ENCODE data around the gene RHBDL3. TPM values are rescaled to one million over a fixed set of nuclear protein-coding genes. Genes with fewer than 3 reads are reported as not detected.

The RHBDL3 gene, protein sequence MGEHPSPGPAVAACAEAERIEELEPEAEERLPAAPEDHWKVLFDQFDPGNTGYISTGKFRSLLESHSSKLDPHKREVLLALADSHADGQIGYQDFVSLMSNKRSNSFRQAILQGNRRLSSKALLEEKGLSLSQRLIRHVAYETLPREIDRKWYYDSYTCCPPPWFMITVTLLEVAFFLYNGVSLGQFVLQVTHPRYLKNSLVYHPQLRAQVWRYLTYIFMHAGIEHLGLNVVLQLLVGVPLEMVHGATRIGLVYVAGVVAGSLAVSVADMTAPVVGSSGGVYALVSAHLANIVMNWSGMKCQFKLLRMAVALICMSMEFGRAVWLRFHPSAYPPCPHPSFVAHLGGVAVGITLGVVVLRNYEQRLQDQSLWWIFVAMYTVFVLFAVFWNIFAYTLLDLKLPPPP
- total RNA-seq: under 1 TPM in 1 of 2 experiments, not detected in 1; 0.06 TPM

DNA sequence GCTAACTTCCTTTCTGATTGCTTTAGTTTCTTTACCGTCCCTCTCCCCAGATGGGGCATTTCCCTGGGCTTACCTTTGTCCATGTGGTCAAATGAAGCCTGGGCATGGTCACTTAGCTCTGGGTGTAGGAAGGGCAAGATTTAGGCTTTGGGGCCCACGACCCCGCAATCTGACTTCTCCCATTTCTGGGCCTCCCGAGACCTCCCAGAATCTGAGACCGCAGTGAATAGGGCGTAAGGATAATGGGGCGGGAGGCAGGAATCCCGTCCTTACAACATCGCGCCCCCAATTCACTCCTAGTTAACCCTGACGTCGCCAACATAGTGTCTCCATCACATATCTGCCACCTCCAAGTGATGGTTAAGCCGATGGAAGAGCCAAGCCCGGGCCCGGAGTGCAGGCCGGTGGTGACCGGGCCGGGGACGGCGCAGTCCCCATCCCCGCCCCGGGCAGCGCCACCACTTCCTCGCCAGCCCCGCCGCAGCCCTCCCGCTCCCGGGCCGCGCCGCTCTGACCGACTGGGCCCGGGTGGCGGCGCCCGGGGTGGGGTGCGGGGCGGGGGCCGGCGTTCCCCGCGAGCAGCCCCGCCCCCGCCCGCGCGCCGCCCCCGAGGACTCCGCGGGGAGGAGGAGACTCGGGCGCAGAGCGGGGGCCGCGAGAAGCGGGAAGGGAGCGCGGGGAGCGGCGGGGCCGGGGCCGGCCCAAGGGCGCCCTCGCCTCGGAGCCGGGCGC is at the start of gene RHBDL3:
Gene RHBDL3, plus strand, starts transcription at position 641 of the 732 bp plus-strand sequence. CDS start 358 bp downstream, outside the sequence.
- H3K27me3 Mint-ChIP-seq: peaks cover 76% of the 10 kb centered on the region
- H3K9me3 Mint-ChIP-seq: no peaks in the 10 kb centered on the region
- no peaks in the 10 kb centered on the region for H3K36me3 Mint-ChIP-seq
- peaks cover 9% of the 10 kb centered on the region for H3K4me1 Mint-ChIP-seq
- peak; percentile 41 for DNase-seq
- H3K27ac Mint-ChIP-seq: no peak within 1 kb of the TSS
- H3K4me3 Mint-ChIP-seq: peak within 1 kb of the TSS; percentile 65

DNA sequence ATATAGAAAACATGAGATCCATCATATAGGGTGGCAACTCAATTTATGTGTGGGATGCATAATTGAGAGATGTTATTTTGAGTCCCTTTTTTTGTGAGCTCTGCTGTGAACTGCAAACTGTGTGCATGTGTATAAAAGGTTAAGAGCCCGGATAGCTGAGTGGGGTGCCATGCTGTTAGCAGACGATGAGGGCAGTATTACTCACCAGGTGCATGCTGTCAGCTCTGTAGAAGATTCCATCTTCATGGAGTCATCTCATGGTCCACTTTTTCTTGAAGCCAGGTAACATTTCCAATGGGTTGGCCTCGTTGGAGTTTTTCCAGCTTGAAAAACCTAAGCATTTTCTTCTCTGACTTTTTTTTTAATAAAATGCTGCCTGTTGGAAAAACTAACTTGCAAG is 43.0 kb upstream of the RHBDL3 start:
- no peak overlapping the region for H3K4me3 Mint-ChIP-seq
- H3K4me1 Mint-ChIP-seq: peaks cover 54% of the 10 kb centered on the region
- no peaks in the 10 kb centered on the region for H3K9me3 Mint-ChIP-seq
- DNase-seq: no peak
- H3K36me3 Mint-ChIP-seq: peaks cover 13% of the 10 kb centered on the region
- H3K27ac Mint-ChIP-seq: peak overlapping the region; percentile 52
- H3K27me3 Mint-ChIP-seq: no peaks in the 10 kb centered on the region

DNA sequence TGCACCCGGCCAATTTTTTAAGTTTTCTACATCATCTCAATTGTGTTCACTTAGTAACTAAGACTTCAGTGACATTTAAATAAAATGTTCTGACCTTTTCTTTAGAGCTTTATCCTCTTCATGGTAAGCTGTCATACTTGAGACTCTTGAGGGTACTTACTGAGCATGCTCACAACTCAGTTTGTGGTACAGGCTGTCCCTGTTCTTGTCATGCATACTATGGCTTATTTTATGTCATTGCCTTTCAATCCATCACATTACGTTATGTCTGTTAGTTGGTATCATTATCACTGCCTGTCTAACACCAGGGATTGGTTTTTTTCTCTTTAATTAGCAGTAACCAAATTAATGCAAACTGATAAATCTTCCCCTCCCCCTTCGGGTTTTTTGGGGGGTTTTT is 41.9 kb upstream of the RHBDL3 start:
- H3K27me3 Mint-ChIP-seq: no peaks in the 10 kb centered on the region
- peaks cover 50% of the 10 kb centered on the region for H3K4me1 Mint-ChIP-seq
- no peak overlapping the region for H3K4me3 Mint-ChIP-seq
- H3K9me3 Mint-ChIP-seq: no peaks in the 10 kb centered on the region
- no peak for DNase-seq
- H3K36me3 Mint-ChIP-seq: peaks cover 12% of the 10 kb centered on the region
- H3K27ac Mint-ChIP-seq: peak overlapping the region; percentile 52

DNA sequence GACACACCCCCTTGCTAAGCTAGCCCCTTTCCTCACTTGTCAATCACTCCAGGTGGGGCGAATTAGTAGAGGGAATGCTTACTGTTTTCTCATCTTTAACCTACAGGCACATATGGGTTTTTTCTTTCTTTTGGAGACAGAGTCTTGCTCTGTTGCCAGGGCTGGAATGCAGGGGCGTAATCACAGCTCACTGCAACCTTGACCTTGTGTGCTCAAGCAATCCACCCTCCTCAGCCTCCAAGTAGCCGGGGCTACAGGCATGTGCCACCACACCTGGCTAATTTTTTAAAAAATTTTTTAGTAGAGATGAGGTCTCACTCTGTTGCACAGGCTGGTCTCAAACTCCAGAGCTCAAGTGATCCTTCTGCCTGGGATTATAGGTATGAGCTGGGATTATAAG is 38.7 kb upstream of the RHBDL3 start:
- H3K27me3 Mint-ChIP-seq: no peaks in the 10 kb centered on the region
- H3K9me3 Mint-ChIP-seq: no peaks in the 10 kb centered on the region
- H3K27ac Mint-ChIP-seq: no peak overlapping the region
- H3K4me3 Mint-ChIP-seq: no peak overlapping the region
- peaks cover 24% of the 10 kb centered on the region for H3K4me1 Mint-ChIP-seq
- H3K36me3 Mint-ChIP-seq: peaks cover 10% of the 10 kb centered on the region
- no peak for DNase-seq

DNA sequence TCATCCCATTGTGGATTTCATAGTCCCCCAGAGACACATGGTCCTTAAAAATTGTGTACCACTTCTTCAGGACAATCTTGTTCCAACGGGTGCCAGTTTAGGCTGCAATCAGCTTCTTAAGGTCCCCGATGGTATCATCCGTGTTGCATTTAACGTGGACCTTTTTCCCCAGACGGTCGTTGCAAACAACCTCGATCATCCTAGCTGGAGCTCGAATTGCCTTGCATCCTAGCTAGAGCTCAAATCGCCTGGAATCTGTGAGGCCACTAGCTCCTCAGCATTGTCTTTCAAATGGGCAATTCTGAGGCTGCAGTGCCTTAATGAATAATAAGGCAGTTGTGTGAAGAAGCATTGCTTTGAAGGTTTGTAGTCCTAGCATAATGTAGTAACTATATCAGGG is 37.7 kb upstream of the RHBDL3 start:
- Mint-ChIP-seq H3K4me3 (no peak overlapping the region), H3K27me3 (no peaks in the 10 kb centered on the region), H3K4me1 (peaks cover 21% of the 10 kb centered on the region), H3K36me3 (peaks cover 10% of the 10 kb centered on the region), H3K9me3 (no peaks in the 10 kb centered on the region), H3K27ac (no peak overlapping the region)
- no peak for DNase-seq

DNA sequence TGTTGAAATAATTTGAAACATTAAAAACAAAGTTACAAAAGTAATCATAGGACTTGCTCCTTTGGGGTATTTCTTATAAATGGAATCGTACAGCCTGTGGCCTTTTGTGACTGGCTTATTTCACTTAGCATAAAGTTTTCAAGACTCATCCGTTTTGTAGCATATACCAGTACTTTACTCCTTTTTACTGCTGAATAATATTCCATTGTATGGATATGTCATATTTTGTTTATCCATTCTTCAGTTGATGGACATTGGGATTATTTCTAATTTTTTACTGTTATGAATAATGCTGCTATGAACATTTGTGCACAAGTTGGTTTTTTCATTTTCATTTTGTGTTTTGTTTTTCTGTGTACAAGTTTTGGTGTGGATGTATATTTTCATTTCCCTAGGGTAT is 30.0 kb upstream of the RHBDL3 start:
- no peak for DNase-seq
- H3K36me3 Mint-ChIP-seq: no peaks in the 10 kb centered on the region
- H3K27me3 Mint-ChIP-seq: no peaks in the 10 kb centered on the region
- H3K9me3 Mint-ChIP-seq: no peaks in the 10 kb centered on the region
- no peak overlapping the region for H3K4me3 Mint-ChIP-seq
- H3K27ac Mint-ChIP-seq: no peak overlapping the region
- peaks cover 11% of the 10 kb centered on the region for H3K4me1 Mint-ChIP-seq

DNA sequence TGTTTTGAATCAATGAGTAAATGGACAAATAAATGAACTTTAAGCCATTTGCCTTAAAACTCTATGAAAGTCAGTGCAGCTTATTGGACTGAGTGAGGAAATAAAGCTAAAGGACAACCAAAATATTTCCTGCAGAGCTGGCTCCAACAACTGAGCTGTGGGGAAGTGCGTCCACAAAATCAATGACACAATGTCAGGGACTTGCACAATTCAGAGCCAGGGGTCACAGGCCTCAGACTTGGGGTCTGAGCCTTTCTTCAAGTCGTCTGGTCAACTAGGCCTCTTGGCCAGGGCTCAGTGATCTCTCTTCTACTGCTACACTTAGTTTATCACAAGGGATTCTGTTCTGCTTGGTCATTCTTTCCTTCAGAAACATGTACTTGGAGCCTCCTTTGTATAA is 26.2 kb upstream of the RHBDL3 start:
- no peak overlapping the region for H3K27ac Mint-ChIP-seq
- H3K36me3 Mint-ChIP-seq: no peaks in the 10 kb centered on the region
- H3K4me1 Mint-ChIP-seq: no peaks in the 10 kb centered on the region
- DNase-seq: no peak
- H3K9me3 Mint-ChIP-seq: no peaks in the 10 kb centered on the region
- H3K4me3 Mint-ChIP-seq: no peak overlapping the region
- no peaks in the 10 kb centered on the region for H3K27me3 Mint-ChIP-seq

DNA sequence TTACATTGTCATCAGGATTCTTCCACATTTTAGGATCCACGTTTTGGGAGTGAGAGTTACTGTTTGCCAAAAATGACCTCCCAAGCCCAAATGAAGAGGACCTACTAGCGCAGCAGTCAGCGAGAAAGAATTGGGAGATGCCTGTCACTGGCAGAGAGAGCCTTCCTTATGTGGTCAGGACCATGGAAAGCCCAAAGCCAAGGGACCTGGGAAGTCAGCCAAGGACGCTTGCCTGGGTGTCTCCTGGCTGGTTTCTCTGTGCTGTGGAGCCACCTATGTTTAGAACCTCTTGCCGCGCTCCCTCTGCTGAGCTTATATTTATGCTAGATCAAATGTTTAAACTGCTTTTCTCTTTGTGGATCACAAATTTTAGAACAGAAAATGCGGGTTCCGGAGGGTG is 24.9 kb upstream of the RHBDL3 start:
- H3K27me3 Mint-ChIP-seq: no peaks in the 10 kb centered on the region
- no peak overlapping the region for H3K4me3 Mint-ChIP-seq
- H3K27ac Mint-ChIP-seq: no peak overlapping the region
- DNase-seq: no peak
- no peaks in the 10 kb centered on the region for H3K4me1 Mint-ChIP-seq
- no peaks in the 10 kb centered on the region for H3K9me3 Mint-ChIP-seq
- H3K36me3 Mint-ChIP-seq: no peaks in the 10 kb centered on the region

DNA sequence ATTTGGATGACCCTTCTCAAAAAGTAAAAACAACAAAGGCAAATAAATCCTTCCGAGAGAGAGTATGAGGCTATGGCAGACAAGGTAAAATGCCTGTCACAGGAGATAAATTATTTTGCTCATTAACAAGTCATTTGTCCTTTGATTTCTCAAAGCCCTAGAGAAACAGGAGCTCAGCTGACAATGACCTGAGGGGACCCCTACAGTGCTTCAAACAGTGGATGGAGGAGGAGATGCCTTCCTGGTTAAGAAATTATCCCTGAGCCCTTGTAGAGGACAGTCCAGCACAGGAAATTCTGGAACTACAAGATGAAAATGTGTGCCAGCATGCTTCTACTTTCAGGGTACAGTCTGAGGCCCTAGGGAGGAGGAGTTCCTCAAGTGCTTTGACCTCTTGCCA is 24.0 kb upstream of the RHBDL3 start:
- H3K27ac Mint-ChIP-seq: no peak overlapping the region

DNA sequence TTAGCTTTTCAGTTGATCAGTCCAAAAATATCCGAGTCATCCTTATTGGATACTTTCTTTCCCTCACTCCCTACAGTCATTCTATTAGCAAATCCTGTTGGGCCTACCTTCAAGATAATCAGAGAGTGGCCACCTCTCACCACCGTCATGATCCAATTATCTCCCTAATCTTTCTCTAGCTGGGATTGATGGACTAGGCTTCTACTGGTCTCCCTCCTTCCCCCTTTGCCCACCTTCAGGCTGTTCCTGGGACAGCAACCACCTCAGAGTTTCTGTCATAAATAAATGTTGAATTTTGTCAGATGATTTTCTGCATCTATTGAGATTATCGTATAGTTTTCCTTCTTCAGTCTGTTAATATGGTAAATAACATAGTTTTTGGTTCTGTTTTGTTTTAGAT is 16.2 kb upstream of the RHBDL3 start:
- no peaks in the 10 kb centered on the region for H3K27me3 Mint-ChIP-seq
- H3K27ac Mint-ChIP-seq: no peak overlapping the region
- H3K36me3 Mint-ChIP-seq: no peaks in the 10 kb centered on the region
- no peak overlapping the region for H3K4me3 Mint-ChIP-seq
- H3K4me1 Mint-ChIP-seq: no peaks in the 10 kb centered on the region
- no peak for DNase-seq
- no peaks in the 10 kb centered on the region for H3K9me3 Mint-ChIP-seq

More for the DNA sequence above, 24.0 kb upstream of the RHBDL3 start:
- no peaks in the 10 kb centered on the region for H3K36me3 Mint-ChIP-seq
- no peaks in the 10 kb centered on the region for H3K9me3 Mint-ChIP-seq
- no peaks in the 10 kb centered on the region for H3K27me3 Mint-ChIP-seq
- H3K4me1 Mint-ChIP-seq: no peaks in the 10 kb centered on the region
- H3K4me3 Mint-ChIP-seq: no peak overlapping the region
- DNase-seq: no peak

DNA sequence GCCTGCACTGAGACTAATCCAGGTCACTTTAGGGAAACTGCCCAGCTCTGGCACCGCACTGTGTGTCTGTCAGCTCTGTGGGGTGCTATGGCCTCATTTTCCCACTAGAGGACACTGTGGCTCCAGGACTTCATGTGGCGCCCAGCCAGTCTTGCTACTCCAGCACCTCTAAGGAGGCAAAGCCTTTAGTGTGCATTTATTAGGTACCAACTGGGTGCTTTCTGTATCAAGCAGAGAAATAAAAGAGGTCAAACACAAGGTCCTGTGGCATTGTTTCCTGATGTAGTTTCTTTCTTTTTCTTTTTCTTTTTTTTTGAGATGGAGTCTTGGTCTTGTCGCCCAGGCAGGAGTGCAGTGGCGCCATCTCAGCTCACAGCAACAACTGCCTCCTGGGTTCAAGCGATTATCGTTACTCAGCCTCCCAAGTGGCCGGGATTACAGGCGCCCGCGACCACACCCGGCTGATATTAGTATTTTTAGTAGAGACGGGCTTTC is 12.5 kb upstream of the RHBDL3 start:
- Mint-ChIP-seq H3K4me3 (no peak overlapping the region), H3K4me1 (no peaks in the 10 kb centered on the region), H3K27me3 (peaks cover 5% of the 10 kb centered on the region), H3K27ac (no peak overlapping the region), H3K36me3 (no peaks in the 10 kb centered on the region), H3K9me3 (no peaks in the 10 kb centered on the region)
- DNase-seq: peak; percentile 70

DNA sequence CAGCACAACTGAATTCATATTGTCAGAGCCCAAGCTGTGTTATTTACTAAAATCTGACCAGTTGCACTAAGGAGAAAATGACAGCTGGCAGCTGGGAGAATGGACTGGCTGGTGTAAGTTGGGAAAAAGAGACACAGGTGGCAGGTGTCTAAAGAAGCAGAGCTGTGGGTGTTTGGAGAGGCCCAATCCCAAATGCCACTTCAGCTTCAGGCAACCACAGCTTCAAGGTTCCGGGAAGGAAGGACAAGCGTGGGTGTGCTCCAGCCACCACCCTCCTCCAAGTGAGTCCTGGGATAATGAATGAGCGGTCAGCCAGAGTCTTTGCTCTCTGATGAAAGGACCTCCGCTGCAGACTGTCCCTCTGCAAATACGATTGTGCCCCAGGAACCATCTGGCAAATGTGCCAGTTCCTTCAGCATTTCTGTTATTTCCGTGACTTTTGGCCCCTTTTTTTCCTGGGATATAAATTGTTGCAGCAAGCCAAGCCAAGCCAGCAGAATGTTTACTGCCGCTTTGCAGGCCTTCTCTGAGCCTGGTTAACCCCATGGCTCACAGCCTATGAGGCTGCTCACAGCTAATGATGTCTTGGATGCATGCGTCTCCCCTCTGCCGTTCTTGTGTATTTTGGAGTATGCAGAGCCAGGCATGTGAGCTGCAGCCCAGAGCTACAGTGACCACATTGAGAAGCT is 9.5 kb upstream of the RHBDL3 start:
- Mint-ChIP-seq H3K36me3 (no peaks in the 10 kb centered on the region), H3K9me3 (no peaks in the 10 kb centered on the region), H3K27ac (no peak overlapping the region), H3K4me3 (no peak overlapping the region), H3K4me1 (no peaks in the 10 kb centered on the region), H3K27me3 (peaks cover 20% of the 10 kb centered on the region)
- no peak for DNase-seq

DNA sequence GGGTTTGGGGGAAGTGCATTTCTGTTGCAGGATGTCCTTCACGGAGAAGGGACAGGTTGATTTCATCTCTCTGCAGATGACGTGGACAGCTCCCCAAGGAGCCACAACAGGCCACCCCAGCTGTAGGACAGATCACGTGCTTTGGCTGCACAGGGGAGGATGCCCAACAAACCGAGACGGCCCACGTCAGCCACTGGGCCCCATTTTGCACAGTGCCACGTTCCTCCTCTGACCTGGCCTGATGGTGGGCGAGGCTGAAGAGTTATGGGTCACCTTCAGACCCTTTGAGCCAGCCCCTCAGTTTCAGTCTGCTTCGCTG is 9.0 kb upstream of the RHBDL3 start:
- Mint-ChIP-seq H3K9me3 (no peaks in the 10 kb centered on the region), H3K27ac (no peak overlapping the region), H3K36me3 (no peaks in the 10 kb centered on the region)

DNA sequence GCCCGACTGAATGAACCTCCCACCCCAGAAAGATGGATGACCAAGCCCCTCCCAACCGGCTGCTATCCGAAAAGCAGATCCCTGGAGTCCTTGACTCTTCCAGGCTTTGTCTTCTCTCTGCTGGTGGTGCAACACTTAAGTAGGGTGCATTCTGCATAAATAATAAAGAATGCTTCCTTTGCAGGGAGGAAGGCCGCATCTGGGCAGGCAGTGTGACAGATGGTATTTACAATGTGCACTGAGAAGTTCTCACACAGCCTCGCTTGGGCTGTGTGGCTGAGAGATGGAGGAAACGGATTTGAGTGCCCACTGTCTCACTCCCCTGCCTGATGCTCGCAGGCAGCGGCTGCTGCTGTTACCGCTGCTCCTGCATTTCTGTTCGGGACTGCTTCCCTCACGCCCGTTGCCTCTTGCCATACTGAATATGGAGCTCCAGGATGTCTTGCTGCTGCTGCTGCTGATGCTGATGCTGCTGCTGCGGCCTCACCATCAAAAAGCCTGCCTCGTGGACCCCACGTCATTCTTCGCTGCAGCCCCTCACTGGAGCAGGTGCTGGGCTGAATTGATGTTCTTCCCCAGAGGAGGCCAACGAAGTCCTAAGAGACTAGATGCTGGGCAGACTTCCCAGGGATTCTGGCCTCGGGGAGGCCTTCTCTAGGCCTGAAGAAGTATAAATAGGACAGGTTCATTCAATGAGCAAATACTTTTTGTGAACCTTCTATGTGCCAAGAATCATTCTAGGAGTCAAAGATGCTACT is 7.1 kb upstream of the RHBDL3 start:
- Mint-ChIP-seq H3K4me1 (no peaks in the 10 kb centered on the region), H3K27ac (no peak overlapping the region), H3K36me3 (no peaks in the 10 kb centered on the region), H3K27me3 (peaks cover 35% of the 10 kb centered on the region), H3K4me3 (no peak overlapping the region), H3K9me3 (no peaks in the 10 kb centered on the region)
- no peak for DNase-seq

More for the DNA sequence above, 9.0 kb upstream of the RHBDL3 start:
- Mint-ChIP-seq H3K27me3 (peaks cover 22% of the 10 kb centered on the region), H3K4me3 (no peak overlapping the region), H3K4me1 (no peaks in the 10 kb centered on the region)
- no peak for DNase-seq

DNA sequence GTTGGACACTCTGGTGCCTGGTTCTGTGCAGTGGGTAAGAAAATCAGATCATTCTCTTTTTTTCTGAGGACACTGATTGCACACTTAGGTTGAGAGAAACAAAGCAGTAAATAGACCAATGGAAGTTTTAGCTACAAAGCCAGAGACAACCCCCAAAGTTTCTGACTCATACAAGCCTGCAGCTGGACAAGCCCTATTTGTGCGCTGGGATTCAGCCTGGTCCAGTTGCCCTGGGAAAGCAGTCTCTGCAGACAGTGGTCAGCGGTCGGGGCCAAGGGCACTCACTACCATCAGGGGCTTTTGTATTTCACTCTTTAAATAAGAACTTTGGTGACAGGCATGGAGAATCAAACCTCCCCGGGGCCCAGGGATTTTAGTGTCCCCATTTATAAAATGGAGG is 6.0 kb upstream of the RHBDL3 start:
- H3K27me3 Mint-ChIP-seq: peaks cover 46% of the 10 kb centered on the region
- no peaks in the 10 kb centered on the region for H3K36me3 Mint-ChIP-seq
- H3K27ac Mint-ChIP-seq: no peak overlapping the region
- H3K9me3 Mint-ChIP-seq: no peaks in the 10 kb centered on the region
- DNase-seq: no peak
- no peaks in the 10 kb centered on the region for H3K4me1 Mint-ChIP-seq
- no peak overlapping the region for H3K4me3 Mint-ChIP-seq

Data from activated naive CD8-positive, alpha-beta T cell treated with anti-CD3 and anti-CD28 coated beads for 36 hours (primary cell).